ENCODE data around the gene LRRC8B.

- TF ChIP-seq, protein P1, sequence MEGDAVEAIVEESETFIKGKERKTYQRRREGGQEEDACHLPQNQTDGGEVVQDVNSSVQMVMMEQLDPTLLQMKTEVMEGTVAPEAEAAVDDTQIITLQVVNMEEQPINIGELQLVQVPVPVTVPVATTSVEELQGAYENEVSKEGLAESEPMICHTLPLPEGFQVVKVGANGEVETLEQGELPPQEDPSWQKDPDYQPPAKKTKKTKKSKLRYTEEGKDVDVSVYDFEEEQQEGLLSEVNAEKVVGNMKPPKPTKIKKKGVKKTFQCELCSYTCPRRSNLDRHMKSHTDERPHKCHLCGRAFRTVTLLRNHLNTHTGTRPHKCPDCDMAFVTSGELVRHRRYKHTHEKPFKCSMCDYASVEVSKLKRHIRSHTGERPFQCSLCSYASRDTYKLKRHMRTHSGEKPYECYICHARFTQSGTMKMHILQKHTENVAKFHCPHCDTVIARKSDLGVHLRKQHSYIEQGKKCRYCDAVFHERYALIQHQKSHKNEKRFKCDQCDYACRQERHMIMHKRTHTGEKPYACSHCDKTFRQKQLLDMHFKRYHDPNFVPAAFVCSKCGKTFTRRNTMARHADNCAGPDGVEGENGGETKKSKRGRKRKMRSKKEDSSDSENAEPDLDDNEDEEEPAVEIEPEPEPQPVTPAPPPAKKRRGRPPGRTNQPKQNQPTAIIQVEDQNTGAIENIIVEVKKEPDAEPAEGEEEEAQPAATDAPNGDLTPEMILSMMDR (IDR thresholded peaks at IDR 0.05) = no peak
- no peak for TF ChIP-seq POLR2A (IDR thresholded peaks at IDR 0.05)
Measured at GRCh38 chr1:89550995-89551394, 26.4 kb downstream of the LRRC8B start.
